DLD1 (cell line): ENCODE results near the gene NACC2.

Experiments used
- in situ Hi-C: cut with HindIII; loops from 2 replicates; pipeline ENCODE4 v1.10.0; 2017; ENCODE audit warnings: low sequenced_read_pairs

Gene NACC2

GRCh38 chr9:136015656-136016571 is 79.2 kb downstream of the NACC2 start:
- in situ Hi-C loops, result no loop called here

DNA sequence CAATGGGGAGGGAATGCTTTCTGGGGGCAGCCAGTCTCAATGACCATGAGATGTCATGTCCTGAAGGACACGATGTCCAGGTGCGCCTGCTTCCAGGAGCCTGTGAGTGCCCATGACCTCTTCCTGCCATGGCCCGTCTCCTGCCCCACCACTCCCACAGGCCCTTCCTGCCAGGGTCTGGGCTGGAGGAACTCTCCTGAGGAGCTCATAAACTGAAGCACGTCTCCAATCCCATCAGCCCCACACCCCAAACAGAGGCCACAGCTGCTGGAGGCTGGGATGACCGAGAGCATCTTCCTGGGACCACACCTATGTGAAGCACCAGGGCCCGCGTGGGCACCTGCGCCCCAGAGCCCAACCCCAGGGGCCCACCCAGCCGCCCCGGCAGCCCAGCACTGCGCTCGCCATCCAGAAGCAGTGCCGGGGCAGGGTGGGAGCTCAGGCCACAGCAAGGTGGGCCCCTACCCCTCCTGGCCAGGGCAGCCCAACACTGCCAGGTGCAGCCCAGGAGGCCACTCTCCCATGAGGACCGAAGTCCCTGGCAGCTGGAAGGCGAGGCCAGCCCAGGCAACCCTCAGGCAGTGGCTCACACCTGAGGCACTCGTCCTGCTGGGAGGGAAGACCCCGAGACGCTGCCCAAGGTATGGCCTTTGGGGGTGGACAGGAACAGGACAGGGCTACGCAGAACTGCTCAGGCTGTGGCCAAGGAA is 80.0 kb downstream of the NACC2 start:
- in situ Hi-C loops, result no loop called here

DNA sequence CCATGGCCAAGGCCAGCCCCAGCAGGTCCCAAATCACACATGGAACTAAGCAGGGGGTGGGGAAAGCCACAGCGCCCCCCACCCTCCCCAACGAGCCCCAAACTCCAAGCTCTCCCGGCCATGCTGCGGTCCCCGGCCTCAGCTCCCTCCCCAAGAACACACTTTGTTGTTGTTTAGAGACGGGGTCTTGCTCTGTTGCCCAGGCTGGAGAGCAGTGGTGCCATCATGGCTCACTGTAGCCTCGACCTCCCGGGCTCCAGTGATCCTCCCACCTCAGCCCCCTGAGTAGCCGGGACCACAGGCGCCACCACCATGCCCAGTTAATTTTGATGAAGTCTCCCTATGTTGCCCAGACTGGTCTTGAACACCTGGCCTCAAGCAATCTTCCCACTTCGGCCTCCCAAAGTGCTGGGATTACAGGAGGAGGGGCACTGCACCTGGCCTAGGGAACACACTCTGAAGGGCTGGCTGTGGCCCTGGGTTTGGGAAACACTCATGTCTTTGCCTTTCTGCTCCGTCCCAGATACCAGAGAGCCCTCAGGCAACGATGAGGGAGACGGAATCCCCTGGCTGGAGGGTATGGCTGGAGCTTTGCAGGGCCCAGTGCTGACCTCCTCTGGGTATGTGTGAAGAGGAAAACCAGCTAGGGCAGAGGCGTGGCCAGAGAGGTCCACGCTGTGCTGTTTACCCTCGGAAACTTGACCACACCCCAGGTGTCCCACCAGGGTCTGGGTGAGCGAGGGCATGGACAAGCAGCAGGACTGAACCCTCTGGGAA is 80.8 kb downstream of the NACC2 start:
- in situ Hi-C loops, result no loop called here

DNA sequence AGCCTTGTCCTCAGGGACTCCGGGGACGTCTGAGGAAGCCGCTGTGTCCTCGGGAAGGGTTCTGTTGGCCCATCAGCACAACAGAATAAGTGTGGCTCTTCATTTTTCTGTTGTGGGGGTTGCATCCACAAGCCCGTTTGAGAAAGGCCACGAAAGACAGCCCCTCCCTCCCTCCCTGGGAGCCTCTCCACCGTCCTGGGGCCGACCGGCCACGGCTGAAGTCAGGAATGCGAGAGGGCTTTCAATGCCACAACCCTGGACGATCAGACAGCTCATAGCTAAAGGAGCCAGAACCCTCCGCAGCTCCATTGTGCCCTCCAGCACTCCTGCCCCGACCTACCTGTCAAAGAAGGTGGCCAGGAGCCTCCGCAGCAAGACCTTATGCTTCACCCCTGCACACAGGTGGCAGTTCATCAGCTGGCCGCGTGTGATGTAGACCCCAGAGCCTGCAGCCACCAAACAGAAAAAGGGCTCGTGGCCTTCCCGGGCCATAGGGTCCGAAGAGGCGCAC is 81.5 kb downstream of the NACC2 start:
- in situ Hi-C loops, result no loop called here

- in situ Hi-C loops, result no loop called here
Measured at GRCh38 chr9:136013116-136013515, 82.0 kb downstream of the NACC2 start.

DNA sequence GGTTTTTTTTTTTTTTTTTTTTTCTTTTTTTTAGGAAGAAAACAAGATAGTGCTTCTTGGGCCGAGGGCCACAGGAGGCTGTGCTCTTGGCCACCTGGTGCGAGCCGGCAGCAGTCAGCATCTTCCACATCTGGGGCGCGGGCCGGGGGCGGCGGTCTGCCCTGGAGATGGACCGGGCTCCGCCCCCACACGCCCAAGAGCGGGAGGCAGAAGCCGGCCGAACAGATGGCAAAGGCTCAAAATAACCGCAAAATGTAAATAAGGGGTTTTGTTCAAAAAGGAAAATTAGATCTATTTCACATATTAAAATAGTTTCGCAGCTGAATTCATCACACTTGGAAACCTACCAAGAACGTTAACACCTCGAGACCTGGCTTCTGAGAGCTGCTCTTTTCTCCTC is 82.4 kb downstream of the NACC2 start:
- in situ Hi-C loops, result no loop called here

- in situ Hi-C loops, result no loop called here
Measured at GRCh38 chr9:136011703-136012496, 83.2 kb downstream of the NACC2 start.

- in situ Hi-C loops, result no loop called here
Measured at GRCh38 chr9:136011376-136011702, 83.8 kb downstream of the NACC2 start.

GRCh38 chr9:136010615-136011361 is 84.3 kb downstream of the NACC2 start:
- in situ Hi-C loops, result no loop called here

DNA sequence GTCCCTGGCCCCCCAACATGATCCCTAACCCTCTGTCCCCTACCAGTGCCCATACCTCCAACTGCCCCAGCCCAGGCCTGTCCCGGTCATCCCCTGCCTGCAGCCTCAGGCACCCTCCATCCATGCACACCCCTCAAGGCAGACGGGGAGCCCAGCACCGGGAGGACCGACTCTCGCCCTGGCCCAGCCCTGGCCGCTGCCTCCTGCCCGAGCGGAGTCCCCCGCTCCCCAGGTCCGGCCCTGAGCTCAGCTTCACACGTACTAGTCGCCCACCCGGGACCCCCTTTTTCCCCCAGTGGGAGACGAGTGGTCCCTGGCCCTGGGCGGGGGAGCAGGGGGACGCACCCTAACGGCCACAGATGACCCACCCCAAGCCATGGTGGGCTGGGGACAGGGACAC is 84.9 kb downstream of the NACC2 start:
- in situ Hi-C loops, result no loop called here

DNA sequence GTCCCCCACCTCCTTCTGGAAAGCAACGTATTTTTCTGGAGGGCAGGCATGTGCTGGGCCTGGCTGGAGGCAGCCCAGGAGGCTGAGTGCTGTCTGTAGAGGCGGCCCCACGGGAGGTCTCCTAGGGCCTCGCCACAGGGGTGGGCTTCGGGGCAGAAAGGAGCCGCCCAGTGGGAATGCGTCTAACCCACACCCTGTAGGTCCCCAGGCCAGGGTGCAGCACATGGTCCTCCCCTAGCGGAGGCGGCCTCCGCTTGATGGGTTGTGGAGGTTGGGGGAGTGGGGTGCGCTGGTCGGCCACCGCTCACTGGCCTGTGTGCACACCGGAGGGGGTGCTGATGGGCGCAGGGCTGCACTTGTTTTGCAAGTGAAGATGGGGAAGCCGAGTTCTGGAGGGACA is 85.6 kb downstream of the NACC2 start:
- in situ Hi-C loops, result no loop called here

GRCh38 chr9:136008693-136008997 is 86.4 kb downstream of the NACC2 start:
- in situ Hi-C loops, result no loop called here

DNA sequence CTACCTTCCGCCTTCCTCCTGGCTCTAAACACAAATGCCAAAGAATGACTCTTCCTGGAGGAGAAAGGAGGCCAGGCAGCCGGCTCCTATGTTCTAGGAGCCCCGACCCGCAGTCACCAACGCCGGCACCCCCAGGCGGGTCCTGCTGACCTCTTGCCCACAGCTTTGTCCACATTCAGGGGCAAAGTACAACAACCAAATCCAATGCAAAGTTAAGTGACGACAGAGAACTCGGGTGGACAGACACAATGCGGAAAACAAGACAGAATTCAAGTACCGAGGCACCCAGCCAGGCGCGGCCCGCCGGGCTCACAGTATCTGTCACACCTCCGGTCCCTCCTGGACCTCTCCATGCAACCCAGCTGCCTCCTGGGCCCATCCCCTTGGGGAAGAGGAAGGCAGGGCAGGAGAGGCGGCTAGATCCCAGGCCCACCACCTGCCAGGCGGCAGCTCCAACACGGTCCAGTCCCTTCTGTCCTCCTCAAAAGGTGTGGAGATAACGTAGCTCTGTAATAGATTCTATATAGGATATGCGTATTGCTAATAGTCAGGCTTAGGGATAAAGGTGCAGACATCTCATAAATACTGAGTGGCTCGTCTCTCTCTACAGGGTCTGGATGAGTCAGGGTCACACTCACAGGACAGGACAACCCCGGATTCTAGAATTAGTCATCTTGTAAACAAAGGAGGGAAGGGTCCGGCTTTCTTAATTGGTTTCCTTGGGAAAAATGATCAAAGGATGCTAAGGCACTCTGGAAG is 87.0 kb downstream of the NACC2 start:
- in situ Hi-C loops, result no loop called here

DNA sequence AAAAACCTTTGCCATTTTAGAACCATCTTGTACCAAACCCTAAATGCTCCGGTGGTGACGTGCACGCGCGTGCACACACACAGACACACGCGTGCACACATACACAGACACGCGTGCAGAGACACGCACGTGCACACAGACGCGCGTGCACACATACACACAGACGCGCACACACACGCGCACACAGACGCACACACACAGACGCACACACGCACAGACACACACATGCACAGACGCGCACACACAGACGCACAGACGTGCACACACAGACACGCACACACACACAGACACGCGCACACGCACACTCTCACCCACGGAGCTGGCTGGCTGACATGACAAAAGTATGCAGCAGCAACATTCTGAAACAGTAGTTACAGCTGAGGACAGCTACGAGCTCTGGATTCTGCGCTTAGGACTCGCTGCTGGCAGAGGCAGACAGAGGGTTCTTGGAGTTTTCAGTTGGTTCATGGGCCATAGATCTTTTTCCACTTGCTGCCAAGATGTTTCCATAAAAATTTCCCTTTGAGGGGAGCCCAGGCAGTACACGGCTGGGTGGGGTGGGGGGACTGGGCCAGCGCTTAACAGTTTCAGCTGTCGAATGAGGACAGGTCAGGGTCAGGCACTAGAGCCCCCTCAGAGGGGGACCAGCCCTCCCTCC is 87.7 kb downstream of the NACC2 start:
- in situ Hi-C loops, result no loop called here

GRCh38 chr9:136006169-136006568 is 88.9 kb downstream of the NACC2 start:
- in situ Hi-C loops, result no loop called here

DNA sequence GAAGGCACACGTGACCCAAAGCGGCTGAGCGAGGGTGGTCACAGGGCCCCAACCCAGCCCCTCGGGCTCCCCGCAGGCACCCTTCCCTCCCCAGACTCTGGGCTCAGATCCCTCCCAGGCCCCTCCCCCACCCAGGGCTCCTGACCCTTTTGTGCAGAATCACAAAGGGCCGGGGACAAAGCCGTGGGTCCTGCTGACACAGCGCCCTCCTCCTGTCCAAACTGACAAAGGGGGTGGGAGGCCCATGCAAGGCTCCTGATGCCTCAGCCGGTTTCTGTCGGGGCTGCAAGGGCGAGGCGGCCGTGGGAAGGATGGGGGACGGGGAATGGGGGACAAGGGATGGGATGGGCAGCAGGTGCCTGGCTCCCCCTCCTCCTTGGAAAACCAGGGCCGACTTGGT is 90.4 kb downstream of the NACC2 start:
- in situ Hi-C loops, result no loop called here

DNA sequence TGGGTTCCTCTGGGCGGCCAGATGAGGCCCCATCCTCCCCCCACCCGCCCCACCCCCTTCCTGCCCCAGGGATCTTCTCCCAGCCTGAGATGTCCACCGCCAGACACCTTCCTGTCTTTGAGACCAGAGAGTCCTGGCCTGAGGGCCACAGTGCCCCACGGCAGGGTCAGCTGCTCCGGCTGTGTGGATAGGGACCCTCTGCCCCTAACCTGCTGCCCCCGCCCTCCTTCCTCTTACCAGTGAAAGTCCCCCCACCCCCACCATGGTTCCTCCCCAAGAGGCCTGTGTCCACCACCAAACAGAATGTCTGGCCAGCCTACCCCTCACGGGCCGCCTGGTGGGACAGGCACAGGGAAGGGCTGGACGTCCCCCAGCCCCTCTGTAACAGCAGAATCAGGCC is 90.9 kb downstream of the NACC2 start:
- in situ Hi-C loops, result no loop called here

DNA sequence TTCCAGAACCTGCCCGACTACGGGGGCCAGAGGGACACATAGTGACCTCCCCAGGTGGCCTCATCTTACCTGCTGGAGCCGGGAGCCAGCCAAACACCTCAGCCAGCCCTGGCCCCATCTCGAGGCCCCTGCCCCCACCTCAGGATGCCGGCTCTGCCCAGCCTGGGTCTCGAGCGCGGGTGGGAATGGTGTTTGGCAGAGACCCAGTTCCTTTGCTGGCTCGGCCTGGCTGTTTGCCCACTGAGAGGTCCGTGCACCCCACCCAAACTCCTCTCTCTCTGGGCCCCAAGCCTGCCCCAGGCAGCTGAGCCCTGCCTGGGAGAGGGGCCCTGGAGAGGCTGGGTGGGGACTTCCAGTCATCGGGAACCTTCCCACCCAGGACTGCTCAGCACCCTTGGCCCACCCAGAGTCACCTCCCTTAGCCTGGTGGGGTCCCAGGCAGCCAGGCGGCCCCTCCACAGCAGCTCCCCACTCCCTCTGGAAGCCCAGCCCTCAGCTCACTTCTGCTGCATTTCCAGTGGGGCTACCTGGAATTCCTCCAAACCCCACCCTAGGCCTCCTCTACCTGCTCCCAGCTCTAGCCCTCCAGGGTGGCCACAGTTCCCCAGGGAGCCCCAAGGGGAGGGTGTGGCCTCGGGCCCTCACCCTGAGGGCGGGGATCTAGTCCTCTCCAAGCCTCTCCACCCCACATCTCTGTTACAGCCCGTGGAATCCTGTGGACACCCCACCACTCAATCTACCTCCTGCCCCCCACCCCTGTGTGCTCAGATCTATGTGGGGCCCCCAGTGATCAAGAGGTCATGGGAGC is 91.5 kb downstream of the NACC2 start:
- in situ Hi-C loops, result no loop called here
